Activated CD4-positive, CD25-positive, alpha-beta regulatory T cell treated with anti-CD3 and anti-CD28 coated beads, Interleukin-2, amount 50 U/mL, for 24 hours (primary cell): ENCODE results near the gene SLC25A29.
"Not testable (repeated sequence)": the region's sequence is repeated elsewhere in the genome, so short reads cannot be mapped to it uniquely, and the experiment has no call there.

ENCODE experiments used
- ATAC-seq, 2 donors: fragments of 150-1000 bp; cut with Tn5 transposase; one replicate each; pipeline ENCODE4 v1.10.0; 2021; ENCODE audit warnings: mild to moderate bottlenecking in 1 of 2, moderate library complexity in 1 of 2

SLC25A29 gene

DNA sequence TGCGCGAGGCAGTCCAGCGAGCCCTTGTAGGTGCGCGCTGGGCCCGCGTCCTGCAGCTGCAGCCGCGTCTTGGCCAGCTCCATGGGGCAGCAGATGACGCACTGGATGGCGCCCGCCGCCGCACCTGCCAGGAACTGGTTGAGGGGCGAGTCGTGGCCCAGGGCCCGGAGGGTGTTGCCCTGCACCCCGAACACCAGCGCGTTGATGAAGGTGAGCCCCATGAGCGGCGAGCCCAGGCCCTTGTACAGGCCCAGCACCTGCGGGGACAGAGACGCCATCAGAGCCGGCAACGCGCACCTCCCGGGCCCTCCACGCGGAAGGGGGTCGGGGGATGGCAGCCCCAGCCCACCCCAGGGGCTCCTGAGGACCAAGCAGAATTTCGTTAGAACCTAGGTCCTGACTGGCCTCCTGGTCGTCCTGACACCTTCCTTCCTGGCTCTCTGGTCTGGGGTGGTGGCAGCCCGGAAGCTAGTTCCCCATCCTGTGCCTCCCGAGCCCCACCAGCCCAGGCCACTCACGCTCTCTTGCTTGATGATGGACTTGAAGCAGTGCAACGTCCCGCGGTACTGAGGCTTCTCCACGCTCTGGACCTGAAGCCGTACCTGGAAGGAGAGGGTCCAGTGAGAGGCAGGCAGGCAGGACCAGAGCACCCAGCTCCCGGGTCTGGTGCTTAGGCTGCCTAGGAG, 13.3 kb downstream of the SLC25A29 start:
- ATAC-seq, result no peak

DNA sequence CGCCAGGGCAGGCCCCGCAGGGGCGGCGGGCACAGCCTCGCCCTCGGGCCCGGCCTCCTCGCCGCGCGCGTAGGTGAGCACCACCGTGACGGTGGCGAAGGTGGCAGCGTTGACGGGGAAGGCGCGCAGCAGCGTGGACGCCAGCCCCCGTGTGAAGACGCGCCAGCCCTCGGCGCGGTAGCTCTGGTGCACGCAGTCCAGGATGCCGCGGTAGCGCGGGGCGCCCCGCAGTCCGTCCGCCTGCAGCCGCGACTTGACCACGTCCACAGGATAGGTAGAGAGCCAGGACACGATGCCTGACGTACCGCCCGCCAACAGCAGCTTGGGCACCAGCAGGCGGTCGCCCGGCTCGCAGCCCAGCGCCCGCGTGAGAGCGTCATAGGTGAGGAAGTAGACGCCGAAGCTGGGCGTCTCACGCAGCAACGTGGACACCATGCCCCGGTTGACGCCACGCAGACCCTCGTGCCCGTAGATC, 13.9 kb downstream of the SLC25A29 start:
- no peak for ATAC-seq

DNA sequence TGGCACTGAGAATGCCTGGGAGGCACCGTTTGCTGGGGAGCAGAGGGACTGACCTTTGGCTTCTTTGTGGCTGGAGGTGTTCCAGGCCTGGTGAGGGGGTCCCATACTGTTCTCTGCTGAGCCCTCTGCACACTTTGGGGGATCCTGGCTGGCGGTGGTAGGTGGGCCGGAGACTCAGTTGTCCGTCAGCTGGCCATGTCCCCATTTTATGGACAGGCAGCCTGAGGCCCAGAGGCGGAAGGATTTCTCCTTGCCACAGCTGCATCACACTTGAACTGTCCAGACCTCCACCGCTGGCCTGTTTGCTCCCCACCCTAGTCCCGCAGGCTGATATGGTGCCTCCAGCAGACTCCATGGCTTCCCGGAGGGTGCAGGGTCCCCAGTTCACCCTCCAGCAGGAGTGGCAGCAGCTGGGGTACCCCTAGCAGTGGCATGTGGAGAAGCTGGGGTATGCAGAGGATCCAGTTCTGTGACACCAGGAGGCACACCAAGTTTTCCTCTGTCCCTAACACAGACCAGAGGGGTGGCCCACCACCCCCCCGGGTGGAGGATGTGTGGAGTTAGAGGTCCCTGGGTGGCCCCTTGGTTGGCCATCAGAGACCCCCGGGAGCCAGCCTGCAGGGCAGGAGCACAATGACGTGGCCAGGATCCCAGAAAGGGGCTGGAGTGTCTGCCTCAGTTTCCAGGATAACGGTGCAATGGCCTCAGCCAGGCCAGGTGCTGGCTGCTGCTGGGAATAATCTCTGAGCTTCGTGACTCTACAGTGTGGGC, 14.8 kb downstream of the SLC25A29 start:
- ATAC-seq, result no peak

DNA sequence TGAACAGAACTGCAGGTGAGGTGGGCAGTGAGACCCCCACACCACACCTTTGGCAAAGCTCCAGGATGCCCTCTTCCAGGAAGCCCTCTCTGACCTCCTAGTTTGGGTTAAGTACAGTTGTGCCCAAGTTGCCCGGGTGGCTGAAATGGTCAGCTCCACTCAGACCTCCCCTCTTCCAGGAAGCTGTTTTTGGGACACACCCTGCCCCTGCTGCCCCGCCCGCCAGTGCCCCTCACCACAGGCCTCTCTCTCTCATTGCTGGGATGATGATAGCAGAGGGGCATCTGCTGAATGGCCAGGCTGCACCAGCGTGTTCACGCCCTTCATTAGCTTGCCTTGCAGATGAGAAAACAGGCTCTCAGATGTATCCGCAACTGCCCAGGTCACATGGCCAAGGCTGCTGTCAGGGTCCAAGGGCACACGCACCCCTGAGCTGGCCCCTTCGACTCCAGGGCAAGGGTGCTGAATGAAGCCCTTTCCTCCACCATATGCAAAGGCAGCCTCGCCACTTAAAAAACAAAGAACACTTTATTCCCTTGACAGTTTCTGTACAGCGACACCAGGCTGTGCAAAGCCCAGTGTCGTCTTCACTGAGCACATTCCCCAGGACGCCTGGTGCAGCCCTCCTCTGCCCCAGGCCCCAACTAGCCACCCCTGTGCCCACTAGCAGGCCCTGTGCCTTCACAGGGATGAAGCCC, 15.5 kb downstream of the SLC25A29 start:
- no peak for ATAC-seq

DNA sequence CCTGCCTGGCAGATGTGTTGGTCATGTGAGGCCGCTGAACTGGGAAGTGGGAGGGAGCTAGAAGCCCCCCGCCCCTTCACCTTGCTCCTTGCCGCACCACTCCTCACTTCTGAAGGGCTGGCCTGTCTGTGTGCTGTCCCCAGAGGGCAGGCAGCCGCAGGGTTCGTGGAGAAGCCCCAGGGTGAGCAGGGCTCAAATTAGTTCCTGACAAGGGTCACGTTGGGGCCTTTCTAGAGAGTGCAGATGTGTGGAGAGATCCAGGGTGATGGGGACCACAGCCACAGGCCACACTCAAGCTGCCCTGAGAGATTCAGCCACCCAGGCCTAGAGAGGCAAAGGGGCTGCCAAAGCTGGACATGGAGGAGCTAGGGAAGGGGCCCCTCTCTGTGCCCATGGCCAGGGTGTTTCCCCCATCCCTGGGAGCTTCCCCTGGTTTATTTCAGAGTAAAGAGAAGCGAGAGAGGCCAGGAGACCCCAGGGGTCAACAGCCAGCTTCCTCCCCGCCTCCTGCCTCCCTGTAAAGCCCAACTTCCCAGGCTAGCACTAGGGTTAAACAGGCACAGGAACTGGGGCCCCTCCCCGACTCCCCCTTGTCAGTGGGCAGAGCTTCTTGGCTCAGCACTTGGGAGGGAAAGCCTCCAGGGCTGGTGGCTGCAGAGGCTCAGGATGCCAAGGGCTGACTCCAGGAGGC, 16.2 kb downstream of the SLC25A29 start:
- no peak for ATAC-seq

DNA sequence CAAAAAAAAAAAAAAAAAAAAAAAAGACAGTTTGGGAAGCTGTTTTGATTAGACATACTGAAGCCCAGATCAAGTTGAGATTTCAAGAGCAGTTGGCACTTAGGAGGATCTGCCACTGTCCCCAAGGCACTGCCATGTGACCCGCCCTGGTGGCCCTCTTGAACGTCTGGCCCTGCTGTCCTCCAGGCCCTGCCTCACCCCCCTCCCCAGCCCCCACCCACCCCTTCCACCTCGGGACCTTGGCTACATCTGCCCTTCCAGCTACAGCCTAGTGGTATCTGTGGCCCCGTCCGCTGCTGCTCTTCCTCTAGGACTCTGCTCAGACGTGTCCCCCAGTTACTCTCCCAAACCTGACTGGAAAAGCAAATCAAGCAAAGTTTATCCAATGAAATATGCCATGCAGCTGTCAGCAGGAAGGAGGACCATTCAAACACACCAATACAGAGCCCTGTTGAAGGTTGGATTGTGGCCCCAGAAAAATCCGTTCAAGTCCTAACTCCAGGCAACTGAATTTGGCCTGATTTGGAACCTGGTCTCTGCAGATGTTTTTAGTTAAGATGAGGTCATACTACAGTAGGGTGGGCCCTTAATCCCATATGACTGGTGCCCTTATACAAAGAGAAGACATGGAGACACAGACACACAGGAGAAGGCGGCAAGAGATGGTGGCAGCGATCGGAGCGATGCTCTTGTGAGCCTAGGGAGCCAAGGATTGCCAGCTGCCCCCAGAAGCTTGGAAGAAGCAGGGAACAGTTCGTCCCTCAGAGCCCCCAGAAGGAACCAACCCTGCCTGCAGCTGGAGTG, 17.7 kb downstream of the SLC25A29 start:
- ATAC-seq, result no peak

DNA sequence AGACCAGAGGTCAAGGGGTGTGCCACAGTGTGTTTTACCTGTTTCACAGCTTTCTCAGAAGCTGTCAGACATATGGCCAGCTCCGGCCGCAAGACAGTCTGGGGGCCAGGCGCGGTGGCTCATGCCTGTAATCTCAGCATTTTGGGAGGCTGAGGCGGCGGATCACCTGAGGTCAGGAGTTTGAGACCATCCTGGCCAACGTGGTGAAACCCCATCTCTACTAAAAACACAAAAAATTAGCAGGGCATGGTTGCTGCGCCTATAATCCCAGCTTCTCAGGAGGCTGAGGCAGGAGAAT, 18.3 kb downstream of the SLC25A29 start:
- not testable (repeated sequence) for ATAC-seq

DNA sequence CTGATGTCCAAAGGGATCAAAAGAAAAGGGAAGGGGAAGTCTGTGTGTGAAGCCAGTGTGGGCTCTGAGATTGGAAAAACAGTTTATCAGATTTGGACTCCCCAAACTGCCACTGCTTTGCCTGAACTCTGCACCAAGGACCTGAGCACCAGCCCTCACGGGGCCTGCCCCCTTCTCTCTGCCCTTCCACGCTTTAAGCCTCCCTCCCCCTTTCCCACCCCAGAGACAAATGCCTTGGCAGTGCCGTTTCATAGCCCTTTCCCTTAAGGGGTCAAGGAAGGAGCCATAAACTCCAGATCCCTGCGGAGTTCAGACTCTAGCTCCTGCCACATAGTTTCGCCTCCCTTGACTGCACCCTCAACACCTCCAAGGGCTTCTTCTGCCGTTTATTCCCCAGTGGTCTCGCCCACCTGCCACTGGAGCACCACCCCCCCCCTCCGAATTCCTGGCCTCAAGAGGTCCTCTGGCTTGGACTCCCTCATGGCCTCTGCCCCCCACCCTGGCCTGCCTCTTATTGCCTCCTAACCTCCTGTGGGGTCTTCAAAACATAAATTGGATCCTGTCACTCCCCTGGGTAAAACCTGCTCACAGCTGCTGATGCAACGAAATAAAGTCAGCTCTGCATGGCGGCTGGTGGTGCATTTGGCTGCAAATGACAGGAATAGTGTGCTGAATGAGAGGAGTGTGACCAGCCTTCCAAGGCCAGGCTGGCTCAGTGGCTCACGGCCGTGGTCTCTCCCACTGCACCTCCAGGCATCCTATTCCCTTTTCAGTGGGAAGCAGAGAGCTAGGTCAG, 18.8 kb downstream of the SLC25A29 start:
- no peak for ATAC-seq

DNA sequence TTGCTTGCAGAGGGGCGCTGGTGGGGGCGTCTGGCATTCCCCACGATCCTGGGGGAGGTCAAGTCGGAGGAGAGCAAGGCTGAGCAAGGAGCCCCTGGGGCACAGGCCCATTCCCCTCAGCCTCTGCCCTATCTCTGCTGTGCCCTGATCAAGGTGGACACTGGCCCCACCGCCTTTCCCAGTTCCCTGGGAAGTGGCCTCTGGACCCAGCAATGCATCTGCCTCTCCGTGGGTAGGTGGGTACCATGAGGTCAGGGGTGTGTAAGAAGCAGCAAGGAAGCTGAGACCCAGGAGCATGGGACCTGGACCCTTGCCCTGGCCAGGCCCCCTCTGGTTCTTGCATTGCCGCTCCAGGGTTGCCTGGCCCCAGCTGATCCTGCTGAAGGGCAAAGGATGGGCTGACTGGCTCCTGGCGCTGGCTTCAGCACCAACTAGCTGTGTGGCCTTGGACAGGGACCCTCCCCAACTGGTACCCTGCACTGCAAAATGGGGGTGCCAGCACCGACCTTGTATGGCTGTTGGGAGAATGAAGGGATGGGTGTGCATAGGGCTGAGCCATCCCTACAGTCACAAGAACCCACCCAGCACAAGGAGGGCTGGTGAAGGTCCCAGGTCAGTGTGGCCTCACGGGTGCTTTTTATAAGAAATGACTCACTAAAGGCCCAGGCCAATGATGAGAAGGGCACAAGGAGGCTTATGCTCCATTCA, 19.6 kb downstream of the SLC25A29 start:
- no peak for ATAC-seq

DNA sequence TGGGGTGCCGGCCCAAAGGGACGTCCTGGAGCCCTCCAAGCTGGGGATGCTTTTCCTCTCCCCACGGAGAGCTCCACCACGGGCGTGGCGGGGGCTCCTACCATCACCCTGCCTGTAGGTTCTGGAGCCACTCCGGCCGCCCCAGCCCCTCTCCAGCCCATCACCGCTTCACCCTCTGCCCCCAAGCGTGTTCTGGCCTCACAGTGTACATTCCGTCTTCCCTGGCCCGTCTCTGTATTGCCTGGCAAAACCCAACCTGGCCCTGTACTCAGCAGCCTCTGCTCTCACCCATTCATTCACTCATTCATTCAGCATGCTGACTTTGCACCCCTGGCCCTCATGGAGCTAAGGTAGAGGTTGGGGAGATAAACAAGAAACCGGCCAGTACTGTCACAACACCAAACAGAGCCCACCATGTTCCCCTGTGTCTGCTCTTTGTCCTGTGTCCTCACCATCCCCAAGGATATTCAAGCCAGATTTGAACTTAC, 20.3 kb downstream of the SLC25A29 start:
- no peak for ATAC-seq

DNA sequence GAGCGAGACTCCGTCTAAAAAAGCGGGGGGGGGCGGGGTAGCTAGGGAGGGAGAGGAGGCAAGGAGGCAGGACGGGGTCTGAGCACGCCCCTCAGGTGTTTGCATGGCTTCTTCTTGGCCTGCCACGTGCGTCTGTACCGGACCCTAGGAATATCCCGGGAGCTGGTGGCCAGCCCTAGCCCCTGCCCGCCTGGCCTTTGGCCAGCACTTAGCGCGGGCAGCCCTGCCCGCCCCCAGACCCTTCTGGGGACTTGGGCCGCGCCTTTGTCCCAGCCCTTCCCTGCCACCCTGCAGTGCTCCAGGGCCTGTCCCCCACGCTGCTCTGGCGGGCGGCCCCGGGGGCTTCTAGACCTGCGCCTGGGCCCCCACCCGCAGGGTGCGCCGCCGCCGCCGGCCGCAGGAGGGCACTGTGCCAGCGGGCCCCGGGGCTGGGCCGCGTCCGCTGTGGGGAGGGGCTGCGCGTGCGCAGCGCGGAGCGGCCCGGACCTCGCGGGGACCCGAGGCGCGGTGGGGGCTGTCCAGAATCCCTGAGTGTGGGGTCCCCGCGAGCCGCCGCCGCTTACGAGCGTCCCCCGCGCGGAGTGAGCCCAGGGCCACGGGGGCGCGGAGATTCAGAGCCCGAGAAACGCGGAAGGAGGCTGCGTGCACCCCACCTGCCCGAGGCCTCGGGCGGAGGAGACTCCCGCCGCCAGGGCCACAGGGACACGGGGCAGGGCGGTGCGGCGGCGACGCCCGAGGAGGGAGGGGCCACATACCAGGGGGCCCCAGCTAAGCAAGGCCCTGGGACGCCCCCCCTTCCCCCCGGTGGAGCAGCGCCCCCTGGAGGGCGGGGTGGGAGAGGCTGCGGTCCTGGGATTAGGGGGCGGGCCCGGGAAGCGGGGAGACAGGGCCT, 21.0 kb downstream of the SLC25A29 start:
- peak; percentile 86 to 87 for ATAC-seq

DNA sequence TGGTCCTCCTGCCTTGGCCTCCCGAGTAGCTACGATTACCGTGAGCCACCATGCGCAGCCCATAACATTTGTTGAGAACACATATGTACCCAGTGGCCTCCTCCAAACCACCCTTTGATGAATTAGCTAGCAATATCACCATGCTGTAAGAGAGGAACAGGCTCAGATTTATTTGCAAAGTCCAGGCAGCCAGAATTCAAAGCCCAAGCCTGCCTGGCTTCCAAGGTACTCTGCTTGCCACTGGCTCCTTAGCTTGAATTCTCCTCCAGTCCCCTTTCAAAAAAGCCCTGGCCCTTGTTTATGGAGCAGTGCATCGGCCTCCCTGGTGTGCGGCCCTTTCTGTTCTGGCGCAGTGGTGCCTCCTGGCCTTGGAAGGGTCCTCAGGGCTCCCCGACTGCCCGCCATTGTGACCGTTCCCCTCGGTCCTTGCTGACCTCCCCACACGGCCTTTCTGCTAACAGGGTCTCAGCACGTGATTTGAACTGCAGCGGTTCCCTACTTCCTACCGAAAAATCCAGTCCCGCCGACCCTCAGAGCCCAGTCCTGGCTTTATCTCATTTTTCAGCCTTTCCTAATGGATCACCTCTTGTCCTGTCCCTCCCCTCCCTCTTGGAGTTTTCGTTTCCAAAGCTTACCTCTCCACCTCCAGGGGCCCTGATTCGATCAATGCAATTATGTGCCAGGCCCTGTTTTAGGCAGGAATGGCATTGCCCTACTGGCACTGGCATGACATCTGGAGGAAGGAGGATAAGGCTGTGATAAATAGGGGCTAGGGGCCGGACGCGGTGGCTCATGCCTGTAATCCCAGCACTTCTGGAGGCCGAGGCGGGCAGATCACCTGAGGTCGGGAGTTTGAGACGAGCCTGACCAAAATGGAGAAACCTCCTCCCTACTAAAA, 22.0 kb downstream of the SLC25A29 start:
- ATAC-seq, result no peak

DNA sequence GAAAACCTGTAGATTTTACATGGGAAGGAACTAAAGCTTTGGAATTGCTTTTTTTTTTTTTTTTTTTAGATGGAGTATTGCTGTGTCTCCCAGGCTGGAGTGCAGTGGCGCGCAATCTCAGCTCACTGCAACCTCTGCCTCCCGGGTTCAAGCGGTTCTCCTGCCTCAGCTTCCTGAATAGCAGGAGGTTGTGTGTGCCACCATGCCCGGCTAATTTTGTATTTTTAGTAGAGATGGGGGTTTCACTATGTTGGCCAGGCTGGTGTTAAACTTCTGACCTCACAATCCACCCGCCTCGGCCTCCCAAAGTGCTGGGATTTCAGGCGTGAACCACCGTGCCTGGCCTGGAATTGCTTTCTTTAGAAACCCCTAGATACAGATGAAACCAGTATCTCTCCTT, 22.8 kb downstream of the SLC25A29 start:
- ATAC-seq, result not testable (repeated sequence)

DNA sequence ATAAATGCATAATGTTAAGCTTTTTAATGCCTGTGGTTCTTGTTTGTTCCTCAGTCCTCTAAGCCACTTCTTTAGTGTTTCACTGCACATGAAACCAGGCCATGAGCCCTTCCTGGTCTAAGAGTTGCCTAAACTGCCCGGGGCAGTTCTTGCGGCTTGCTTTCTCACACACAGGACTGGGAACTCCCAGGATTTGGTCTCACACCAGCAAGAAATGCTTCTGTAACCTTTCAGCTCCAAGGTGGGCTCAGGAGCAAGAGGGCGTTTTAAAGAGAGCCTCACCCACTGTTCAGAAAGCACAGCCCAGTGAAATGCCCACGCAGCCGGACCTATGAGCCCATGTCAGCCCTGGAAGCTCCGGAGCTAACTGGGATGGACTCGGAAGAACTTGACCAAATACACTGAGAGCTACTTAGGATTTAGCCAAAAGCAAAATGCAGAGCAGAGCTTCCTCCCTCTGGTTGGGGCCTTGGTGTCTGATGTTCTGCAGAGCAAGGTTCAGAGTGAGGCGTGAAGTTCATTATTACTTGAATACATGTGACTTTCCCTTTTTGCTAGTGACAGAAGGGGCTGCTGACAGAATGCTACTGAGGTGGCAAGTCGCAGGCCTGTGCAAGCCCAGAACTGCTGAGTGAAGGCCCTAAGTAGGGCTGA, 23.4 kb downstream of the SLC25A29 start:
- no peak for ATAC-seq

DNA sequence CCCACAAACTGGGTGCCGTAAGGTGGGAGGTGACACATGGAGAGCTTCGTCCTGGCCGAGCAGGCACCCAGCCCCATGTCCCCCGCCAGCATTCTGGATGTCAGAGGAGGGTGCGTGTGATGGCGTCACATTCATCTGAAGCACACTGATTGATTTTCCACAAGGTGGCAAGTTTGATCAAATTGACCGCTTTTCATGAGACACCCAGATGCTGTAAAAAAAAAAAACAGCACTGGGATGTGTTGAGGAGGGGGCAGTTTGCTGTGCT, 24.2 kb downstream of the SLC25A29 start:
- no peak for ATAC-seq

DNA sequence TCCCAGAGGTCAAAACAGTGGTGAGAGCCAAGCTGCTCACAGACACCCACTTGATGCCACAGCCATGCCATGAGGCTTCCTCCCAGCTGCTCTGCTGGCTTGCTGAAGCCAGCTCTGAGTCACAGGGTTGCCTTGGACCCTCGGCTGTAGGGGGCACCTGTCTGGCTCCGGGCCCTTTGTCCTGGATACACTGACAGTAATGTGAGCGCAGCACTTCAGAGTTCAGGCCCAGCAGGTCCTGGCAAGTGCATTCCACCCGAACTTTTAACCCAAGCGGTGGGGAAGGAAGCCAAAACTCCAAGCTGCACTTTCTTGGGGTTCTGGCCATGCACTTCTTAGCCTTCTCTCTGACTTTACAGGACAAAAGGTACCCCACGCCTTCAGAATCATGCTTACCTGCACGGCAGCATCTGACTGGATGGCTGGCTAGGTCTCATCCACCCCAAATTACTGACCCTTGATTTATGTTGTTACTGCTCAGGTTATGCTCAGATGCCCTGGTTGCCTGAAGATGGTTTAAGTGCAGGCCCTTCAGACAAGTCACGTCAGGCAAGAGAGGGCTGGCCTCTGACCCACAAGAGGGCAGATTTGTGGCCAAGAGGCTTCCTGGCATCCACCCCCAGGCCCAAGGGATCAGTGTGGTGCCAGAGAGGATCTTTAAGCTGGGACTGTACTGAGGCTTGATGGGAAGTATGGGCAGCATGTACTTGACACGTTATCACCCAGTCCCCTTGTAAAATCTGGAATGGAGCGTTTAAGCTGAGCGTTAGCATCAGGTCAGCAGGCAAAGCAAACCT, 24.8 kb downstream of the SLC25A29 start:
- ATAC-seq, result no peak

DNA sequence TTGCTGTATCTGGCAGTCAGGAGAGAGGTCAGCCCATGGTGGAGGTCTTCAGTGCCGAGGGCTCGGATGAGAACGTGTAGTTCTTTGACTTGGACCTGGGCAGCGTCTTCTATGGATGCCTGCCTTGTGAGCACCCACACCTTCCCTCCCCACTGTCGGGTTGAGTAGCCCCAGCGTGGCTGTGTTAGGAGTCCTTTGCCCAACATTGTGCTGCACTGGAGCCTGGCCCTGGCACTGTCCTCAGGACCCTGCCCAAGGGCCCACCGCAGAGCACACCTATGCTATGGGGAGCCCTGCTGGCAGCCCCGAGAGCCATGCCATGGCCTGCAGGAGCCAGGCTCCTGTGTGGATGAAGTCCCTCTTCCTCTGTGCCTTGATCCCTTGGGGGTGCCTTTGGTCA, 26.7 kb downstream of the SLC25A29 start:
- ATAC-seq, result no peak
